ENCODE results near the gene C21orf91. TPM values are rescaled to one million over a fixed set of nuclear protein-coding genes. Genes with fewer than 3 reads are reported as not detected.

The C21orf91 gene
- total RNA-seq, 1 donor from 2014 or later = 33.0 TPM

- Mint-ChIP-seq H3K27me3 (no peaks in the 10 kb centered on the region), H3K9me3 (ENCODE audit: low read depth) (peaks cover 8% of the 10 kb centered on the region), H3K36me3 (ENCODE audit: insufficient read depth) (no peaks in the 10 kb centered on the region), H3K4me3 (ENCODE audit: low read depth) (no peak overlapping the region), H3K27ac (no peak overlapping the region), H3K4me1 (ENCODE audit: low read depth) (no peaks in the 10 kb centered on the region)
- TF ChIP-seq CTCF (IDR thresholded peaks at IDR 0.05; ENCODE audit: unreplicated experiment) = no peak
- DNase-seq (ENCODE audit: low spot score, unreplicated experiment) = no peak
These were observed 61.5 kb downstream of the C21orf91 start for GRCh38 chr21:17757671-17758070.

- Mint-ChIP-seq H3K36me3 (ENCODE audit: insufficient read depth) (no peaks in the 10 kb centered on the region), H3K4me3 (ENCODE audit: low read depth) (no peak overlapping the region), H3K27ac (no peak overlapping the region)
These were observed 65.4 kb downstream of the C21orf91 start for GRCh38 chr21:17753736-17754135.

GRCh38 chr21:17752171-17752570 is 67.0 kb downstream of the C21orf91 start:
- Mint-ChIP-seq H3K9me3 (ENCODE audit: low read depth) (peaks cover 8% of the 10 kb centered on the region), H3K27me3 (no peaks in the 10 kb centered on the region), H3K4me3 (ENCODE audit: low read depth) (no peak overlapping the region), H3K27ac (no peak overlapping the region), H3K36me3 (ENCODE audit: insufficient read depth) (no peaks in the 10 kb centered on the region), H3K4me1 (ENCODE audit: low read depth) (no peaks in the 10 kb centered on the region)
- no peak for TF ChIP-seq CTCF (IDR thresholded peaks at IDR 0.05; ENCODE audit: unreplicated experiment)
- DNase-seq (ENCODE audit: low spot score, unreplicated experiment) = no peak

More at GRCh38 chr21:17753736-17754135, 65.4 kb downstream of the C21orf91 start:
- Mint-ChIP-seq H3K9me3 (ENCODE audit: low read depth) (peaks cover 9% of the 10 kb centered on the region), H3K27me3 (no peaks in the 10 kb centered on the region), H3K4me1 (ENCODE audit: low read depth) (no peaks in the 10 kb centered on the region)
- TF ChIP-seq CTCF (IDR thresholded peaks at IDR 0.05; ENCODE audit: unreplicated experiment) = no peak
- no peak for DNase-seq (ENCODE audit: low spot score, unreplicated experiment)

GRCh38 chr21:17746920-17747319 is 72.2 kb downstream of the C21orf91 start:
- TF ChIP-seq CTCF (IDR thresholded peaks at IDR 0.05; ENCODE audit: unreplicated experiment) = no peak
- Mint-ChIP-seq H3K4me1 (ENCODE audit: low read depth) (peaks cover 6% of the 10 kb centered on the region), H3K27ac (no peak overlapping the region), H3K36me3 (ENCODE audit: insufficient read depth) (no peaks in the 10 kb centered on the region), H3K9me3 (ENCODE audit: low read depth) (peaks cover 17% of the 10 kb centered on the region), H3K4me3 (ENCODE audit: low read depth) (no peak overlapping the region), H3K27me3 (no peaks in the 10 kb centered on the region)
- no peak for DNase-seq (ENCODE audit: low spot score, unreplicated experiment)

GRCh38 chr21:17745086-17745485 is 74.1 kb downstream of the C21orf91 start:
- no peak overlapping the region for H3K4me3 Mint-ChIP-seq (ENCODE audit: low read depth)
- H3K36me3 Mint-ChIP-seq (ENCODE audit: insufficient read depth) = no peaks in the 10 kb centered on the region
- no peaks in the 10 kb centered on the region for H3K27me3 Mint-ChIP-seq
- no peak for TF ChIP-seq CTCF (IDR thresholded peaks at IDR 0.05; ENCODE audit: unreplicated experiment)
- peaks cover 14% of the 10 kb centered on the region for H3K9me3 Mint-ChIP-seq (ENCODE audit: low read depth)
- no peak for DNase-seq (ENCODE audit: low spot score, unreplicated experiment)
- H3K27ac Mint-ChIP-seq = no peak overlapping the region
- peaks cover 9% of the 10 kb centered on the region for H3K4me1 Mint-ChIP-seq (ENCODE audit: low read depth)
